GM18868 (cell line): ENCODE results near the gene PLA2G12B.

Experiments
- ATAC-seq: cut with Tn5 transposase; IDR thresholded peaks from one replicate; pipeline ENCODE4 v1.9.1; 2021; ENCODE audit warnings: mild to moderate bottlenecking, moderate library complexity; ENCODE audit not compliant: unreplicated experiment

PLA2G12B gene

GRCh38 chr10:72895236-72895850 lies 59.3 kb downstream of the PLA2G12B start:
- ATAC-seq = no peak

GRCh38 chr10:72893136-72893798 lies 61.3 kb downstream of the PLA2G12B start, which contains the start of gene OIT3:
Gene OIT3, plus strand, starts transcription at chr10:72893739. Its CDS starts 60 bp downstream, at chr10:72893799.
- no peak for ATAC-seq

GRCh38 chr10:72890086-72890485 lies 64.5 kb downstream of the PLA2G12B start:
- ATAC-seq = no peak

- no peak for ATAC-seq
Measured at GRCh38 chr10:72889391-72889831, 65.2 kb downstream of the PLA2G12B start.

- no peak for ATAC-seq
Measured at GRCh38 chr10:72888151-72888638, 66.4 kb downstream of the PLA2G12B start.

GRCh38 chr10:72887043-72887442 lies 67.6 kb downstream of the PLA2G12B start:
- ATAC-seq = no peak

- ATAC-seq = no peak
Measured at GRCh38 chr10:72886621-72887020, 68.0 kb downstream of the PLA2G12B start.

GRCh38 chr10:72885953-72886352 lies 68.7 kb downstream of the PLA2G12B start:
- no peak for ATAC-seq
